Measurements from ENCODE around the gene RBM25.
A peak's percentile ranks its signal among the peaks of the same experiment; 100 is the strongest.
"Not testable (repeated sequence)": the region's sequence is repeated elsewhere in the genome, so short reads cannot be mapped to it uniquely, and the experiment has no call there.

The RBM25 gene

GRCh38 chr14:73058224-73058921 is at the start of gene RBM25:
Gene RBM25 (plus strand): TSS chr14:73058534. CDS start chr14:73071642, 13,108 bp downstream.
- Histone ChIP-seq H3K4me1 (ENCODE audit: control insufficient read depth in 1 of 2, insufficient read depth in 2 of 2, low read length in 2 of 2) (peaks cover 12 to 16% of the 10 kb centered on the region in 2 donors), H3K27me3 (ENCODE audit: control insufficient read depth in 1 of 2, insufficient read depth in 2 of 2, low read length in 2 of 2) (no peaks in the 10 kb centered on the region), H3K4me3 (ENCODE audit: low read depth in 1 of 2, low read length in 2 of 2) (peak within 1 kb of the TSS; percentile 81 to 94), H3K9me3 (ENCODE audit: control insufficient read depth in 1 of 2, low read length in 2 of 2) (no peaks in the 10 kb centered on the region), H3K36me3 (ENCODE audit: control insufficient read depth in 1 of 2, insufficient read depth in 2 of 2, low read length in 2 of 2) (peaks cover 0 to under 1% of the 10 kb centered on the region in 2 donors), H3K27ac (ENCODE audit: low read depth, low read length) (peak within 1 kb of the TSS; percentile 92), H3K9ac (ENCODE audit: low read depth in 1 of 2, low read length in 2 of 2) (peak within 1 kb of the TSS; percentile 82 to 99)

- H3K36me3 ChIP-seq (ENCODE audit: control insufficient read depth in 1 of 2, insufficient read depth in 2 of 2, low read length in 2 of 2), result peaks cover 5 to 12% of the 10 kb centered on the region in 2 donors
- not testable (repeated sequence) for H3K9me3 ChIP-seq (ENCODE audit: control insufficient read depth in 1 of 2, low read length in 2 of 2); H3K27me3 ChIP-seq (ENCODE audit: control insufficient read depth in 1 of 2, insufficient read depth in 2 of 2, low read length in 2 of 2); H3K27ac ChIP-seq (ENCODE audit: low read depth, low read length); H3K4me1 ChIP-seq (ENCODE audit: control insufficient read depth in 1 of 2, insufficient read depth in 2 of 2, low read length in 2 of 2); H3K4me3 ChIP-seq (ENCODE audit: low read depth in 1 of 2, low read length in 2 of 2); H3K9ac ChIP-seq (ENCODE audit: low read depth in 1 of 2, low read length in 2 of 2)
These were observed 47.1 kb upstream of the RBM25 start for GRCh38 chr14:73011189-73011588.

GRCh38 chr14:73014105-73014504 is 44.2 kb upstream of the RBM25 start:
- no peaks in the 10 kb centered on the region for H3K4me1 ChIP-seq (ENCODE audit: control insufficient read depth in 1 of 2, insufficient read depth in 2 of 2, low read length in 2 of 2)
- peaks cover 0 to 7% of the 10 kb centered on the region in 2 donors for H3K36me3 ChIP-seq (ENCODE audit: control insufficient read depth in 1 of 2, insufficient read depth in 2 of 2, low read length in 2 of 2)
- H3K27me3 ChIP-seq (ENCODE audit: control insufficient read depth in 1 of 2, insufficient read depth in 2 of 2, low read length in 2 of 2), result no peaks in the 10 kb centered on the region
- H3K9me3 ChIP-seq (ENCODE audit: control insufficient read depth in 1 of 2, low read length in 2 of 2), result no peaks in the 10 kb centered on the region
- no peak overlapping the region for H3K4me3 ChIP-seq (ENCODE audit: low read depth in 1 of 2, low read length in 2 of 2)
- no peak overlapping the region for H3K27ac ChIP-seq (ENCODE audit: low read depth, low read length)
- H3K9ac ChIP-seq (ENCODE audit: low read depth in 1 of 2, low read length in 2 of 2), result no peak overlapping the region

- H3K4me3 ChIP-seq (ENCODE audit: low read depth in 1 of 2, low read length in 2 of 2); H3K27ac ChIP-seq (ENCODE audit: low read depth, low read length); H3K36me3 ChIP-seq (ENCODE audit: control insufficient read depth in 1 of 2, insufficient read depth in 2 of 2, low read length in 2 of 2); H3K9ac ChIP-seq (ENCODE audit: low read depth in 1 of 2, low read length in 2 of 2); H3K27me3 ChIP-seq (ENCODE audit: control insufficient read depth in 1 of 2, insufficient read depth in 2 of 2, low read length in 2 of 2); H3K9me3 ChIP-seq (ENCODE audit: control insufficient read depth in 1 of 2, low read length in 2 of 2); H3K4me1 ChIP-seq (ENCODE audit: control insufficient read depth in 1 of 2, insufficient read depth in 2 of 2, low read length in 2 of 2): not testable (repeated sequence)
These were observed 42.8 kb upstream of the RBM25 start for GRCh38 chr14:73015552-73015951.

- H3K4me1 ChIP-seq (ENCODE audit: control insufficient read depth in 1 of 2, insufficient read depth in 2 of 2, low read length in 2 of 2); H3K27ac ChIP-seq (ENCODE audit: low read depth, low read length); H3K9ac ChIP-seq (ENCODE audit: low read depth in 1 of 2, low read length in 2 of 2); H3K27me3 ChIP-seq (ENCODE audit: control insufficient read depth in 1 of 2, insufficient read depth in 2 of 2, low read length in 2 of 2); H3K4me3 ChIP-seq (ENCODE audit: low read depth in 1 of 2, low read length in 2 of 2); H3K9me3 ChIP-seq (ENCODE audit: control insufficient read depth in 1 of 2, low read length in 2 of 2); H3K36me3 ChIP-seq (ENCODE audit: control insufficient read depth in 1 of 2, insufficient read depth in 2 of 2, low read length in 2 of 2): not testable (repeated sequence)
These were observed 42.3 kb upstream of the RBM25 start for GRCh38 chr14:73016011-73016410.

GRCh38 chr14:73022051-73022450 is 36.3 kb upstream of the RBM25 start:
- H3K27ac ChIP-seq (ENCODE audit: low read depth, low read length), result no peak overlapping the region
- H3K9ac ChIP-seq (ENCODE audit: low read depth in 1 of 2, low read length in 2 of 2), result no peak overlapping the region
- no peaks in the 10 kb centered on the region for H3K27me3 ChIP-seq (ENCODE audit: control insufficient read depth in 1 of 2, insufficient read depth in 2 of 2, low read length in 2 of 2)
- no peaks in the 10 kb centered on the region for H3K9me3 ChIP-seq (ENCODE audit: control insufficient read depth in 1 of 2, low read length in 2 of 2)
- H3K36me3 ChIP-seq (ENCODE audit: control insufficient read depth in 1 of 2, insufficient read depth in 2 of 2, low read length in 2 of 2), result peaks cover 0 to 12% of the 10 kb centered on the region in 2 donors
- no peak overlapping the region for H3K4me3 ChIP-seq (ENCODE audit: low read depth in 1 of 2, low read length in 2 of 2)
- H3K4me1 ChIP-seq (ENCODE audit: control insufficient read depth in 1 of 2, insufficient read depth in 2 of 2, low read length in 2 of 2), result peaks cover 6 to 14% of the 10 kb centered on the region in 2 donors

- H3K27me3 ChIP-seq (ENCODE audit: control insufficient read depth in 1 of 2, insufficient read depth in 2 of 2, low read length in 2 of 2), result no peaks in the 10 kb centered on the region
- H3K9me3 ChIP-seq (ENCODE audit: control insufficient read depth in 1 of 2, low read length in 2 of 2), result no peaks in the 10 kb centered on the region
- peak overlapping the region in 1 of 2 donors; percentile 82 for H3K4me3 ChIP-seq (ENCODE audit: low read depth in 1 of 2, low read length in 2 of 2)
- no peak overlapping the region for H3K9ac ChIP-seq (ENCODE audit: low read depth in 1 of 2, low read length in 2 of 2)
- no peak overlapping the region for H3K27ac ChIP-seq (ENCODE audit: low read depth, low read length)
- H3K4me1 ChIP-seq (ENCODE audit: control insufficient read depth in 1 of 2, insufficient read depth in 2 of 2, low read length in 2 of 2), result peaks cover 6 to 14% of the 10 kb centered on the region in 2 donors
- peaks cover 0 to 12% of the 10 kb centered on the region in 2 donors for H3K36me3 ChIP-seq (ENCODE audit: control insufficient read depth in 1 of 2, insufficient read depth in 2 of 2, low read length in 2 of 2)
These were observed 32.8 kb upstream of the RBM25 start for GRCh38 chr14:73025544-73025943.

GRCh38 chr14:73026243-73026844 is 32.0 kb upstream of the RBM25 start:
- peak overlapping the region; percentile 82 to 94 for H3K4me3 ChIP-seq (ENCODE audit: low read depth in 1 of 2, low read length in 2 of 2)
- H3K36me3 ChIP-seq (ENCODE audit: control insufficient read depth in 1 of 2, insufficient read depth in 2 of 2, low read length in 2 of 2), result peaks cover 0 to 12% of the 10 kb centered on the region in 2 donors
- peaks cover 6 to 14% of the 10 kb centered on the region in 2 donors for H3K4me1 ChIP-seq (ENCODE audit: control insufficient read depth in 1 of 2, insufficient read depth in 2 of 2, low read length in 2 of 2)
- H3K27ac ChIP-seq (ENCODE audit: low read depth, low read length), result peak overlapping the region; percentile 90
- peak overlapping the region; percentile 72 to 86 for H3K9ac ChIP-seq (ENCODE audit: low read depth in 1 of 2, low read length in 2 of 2)
- no peaks in the 10 kb centered on the region for H3K27me3 ChIP-seq (ENCODE audit: control insufficient read depth in 1 of 2, insufficient read depth in 2 of 2, low read length in 2 of 2)
- no peaks in the 10 kb centered on the region for H3K9me3 ChIP-seq (ENCODE audit: control insufficient read depth in 1 of 2, low read length in 2 of 2)

- no peaks in the 10 kb centered on the region for H3K27me3 ChIP-seq (ENCODE audit: control insufficient read depth in 1 of 2, insufficient read depth in 2 of 2, low read length in 2 of 2)
- peaks cover 0 to 12% of the 10 kb centered on the region in 2 donors for H3K36me3 ChIP-seq (ENCODE audit: control insufficient read depth in 1 of 2, insufficient read depth in 2 of 2, low read length in 2 of 2)
- H3K9me3 ChIP-seq (ENCODE audit: control insufficient read depth in 1 of 2, low read length in 2 of 2), result no peaks in the 10 kb centered on the region
- peak within 1 kb of the TSS; percentile 72 to 86 for H3K9ac ChIP-seq (ENCODE audit: low read depth in 1 of 2, low read length in 2 of 2)
- H3K4me3 ChIP-seq (ENCODE audit: low read depth in 1 of 2, low read length in 2 of 2), result peak within 1 kb of the TSS; percentile 82 to 94
- H3K4me1 ChIP-seq (ENCODE audit: control insufficient read depth in 1 of 2, insufficient read depth in 2 of 2, low read length in 2 of 2), result peaks cover under 1 to 14% of the 10 kb centered on the region in 2 donors
- H3K27ac ChIP-seq (ENCODE audit: low read depth, low read length), result peak within 1 kb of the TSS; percentile 90
These were observed 31.3 kb upstream of the RBM25 start, which contains the start of gene ZFYVE1 for GRCh38 chr14:73026845-73027542. Gene ZFYVE1 (minus strand): TSS chr14:73027106. CDS start chr14:73024508, 2,598 bp downstream.

- H3K27me3 ChIP-seq (ENCODE audit: control insufficient read depth in 1 of 2, insufficient read depth in 2 of 2, low read length in 2 of 2), result no peaks in the 10 kb centered on the region
- H3K36me3 ChIP-seq (ENCODE audit: control insufficient read depth in 1 of 2, insufficient read depth in 2 of 2, low read length in 2 of 2), result peaks cover 0 to 12% of the 10 kb centered on the region in 2 donors
- peak overlapping the region; percentile 67 to 82 for H3K4me3 ChIP-seq (ENCODE audit: low read depth in 1 of 2, low read length in 2 of 2)
- no peak overlapping the region for H3K27ac ChIP-seq (ENCODE audit: low read depth, low read length)
- H3K9ac ChIP-seq (ENCODE audit: low read depth in 1 of 2, low read length in 2 of 2), result no peak overlapping the region
- H3K4me1 ChIP-seq (ENCODE audit: control insufficient read depth in 1 of 2, insufficient read depth in 2 of 2, low read length in 2 of 2), result peaks cover 0 to 14% of the 10 kb centered on the region in 2 donors
- no peaks in the 10 kb centered on the region for H3K9me3 ChIP-seq (ENCODE audit: control insufficient read depth in 1 of 2, low read length in 2 of 2)
These were observed 30.8 kb upstream of the RBM25 start for GRCh38 chr14:73027546-73027945.

Measured in duodenal mucosa (tissue), 2 donors.